CD4-positive, alpha-beta T cell treated with Interleukin-10 for 1 hour (primary cell): ENCODE measurements around the gene CDH10.

Experiments used
- DNase-seq: peaks from one replicate; pipeline ENCODE4 v3.0.0-alpha.2; 2020

CDH10 gene

GRCh38 chr5:24475101-24475500 lies 169.7 kb downstream of the CDH10 start:
- no peak for DNase-seq

GRCh38 chr5:24474685-24475084 lies 170.1 kb downstream of the CDH10 start:
- DNase-seq, result no peak

- no peak for DNase-seq
Measured at GRCh38 chr5:24472518-24472917, 172.3 kb downstream of the CDH10 start.

- DNase-seq, result no peak
Measured at GRCh38 chr5:24444414-24444813, 200.4 kb downstream of the CDH10 start.

GRCh38 chr5:24439465-24439864 lies 205.3 kb downstream of the CDH10 start:
- DNase-seq, result no peak
